HT-29 (cell line): ENCODE results near the gene MYO5B. TPM values are rescaled to one million over a fixed set of nuclear protein-coding genes. Genes with fewer than 3 reads are reported as not detected.
"Not testable (repeated sequence)": the region's sequence is repeated elsewhere in the genome, so short reads cannot be mapped to it uniquely, and the experiment has no call there.

ENCODE experiments used
- DNase-seq: peaks from one replicate; pipeline ENCODE4 v3.0.0-alpha.2; 2015; ENCODE audit warnings: low spot score
- total RNA-seq: library from RNA; depleted of rRNA; stranded (reverse); fragments of >200 nt; shearing (Covaris generic); gene quantifications from 2 replicates; pipeline ENCODE4 v1.2.3, GENCODE V29; 2014

The MYO5B gene
- total RNA-seq, 1 experiment from 2014 or later: 29.3 TPM

- DNase-seq: no peak
These were observed 357.1 kb downstream of the MYO5B start for GRCh38 chr18:49837889-49838288.

- not testable (repeated sequence) for DNase-seq
These were observed 357.6 kb downstream of the MYO5B start for GRCh38 chr18:49837316-49837835.

- no peak for DNase-seq
These were observed 359.5 kb downstream of the MYO5B start for GRCh38 chr18:49835405-49835804.

- DNase-seq: no peak
These were observed 360.7 kb downstream of the MYO5B start for GRCh38 chr18:49834258-49834657.

GRCh38 chr18:49833814-49834213 is 361.1 kb downstream of the MYO5B start:
- no peak for DNase-seq

GRCh38 chr18:49832221-49832647 is 362.7 kb downstream of the MYO5B start:
- no peak for DNase-seq

GRCh38 chr18:49827996-49828395 is 367.0 kb downstream of the MYO5B start:
- no peak for DNase-seq

- DNase-seq: peak; percentile 35
These were observed 374.9 kb downstream of the MYO5B start for GRCh38 chr18:49819823-49820671.

- DNase-seq: no peak
These were observed 375.8 kb downstream of the MYO5B start for GRCh38 chr18:49819071-49819662.

GRCh38 chr18:49817947-49818346 is 377.0 kb downstream of the MYO5B start:
- peak; percentile 86 for DNase-seq

GRCh38 chr18:49815927-49816326 is 379.0 kb downstream of the MYO5B start:
- DNase-seq: no peak

GRCh38 chr18:49814147-49814499 is 380.8 kb downstream of the MYO5B start:
- no peak for DNase-seq

- DNase-seq: peak; percentile 82
These were observed 381.4 kb downstream of the MYO5B start, which contains the start of gene ACAA2 for GRCh38 chr18:49813319-49814146. TSS of gene ACAA2 (minus strand) at chr18:49813533. CDS start at chr18:49813484, 49 bp downstream.

- DNase-seq: peak; percentile 38
These were observed 382.0 kb downstream of the MYO5B start for GRCh38 chr18:49813069-49813318.

- DNase-seq: peak; percentile 40
These were observed 382.5 kb downstream of the MYO5B start for GRCh38 chr18:49812286-49813068.

- DNase-seq: peak; percentile 56
These were observed 383.6 kb downstream of the MYO5B start for GRCh38 chr18:49811151-49811938.

GRCh38 chr18:49808553-49809191 is 386.3 kb downstream of the MYO5B start:
- not testable (repeated sequence) for DNase-seq

- no peak for DNase-seq
These were observed 390.9 kb downstream of the MYO5B start for GRCh38 chr18:49804096-49804495.

GRCh38 chr18:49802623-49803022 is 392.3 kb downstream of the MYO5B start:
- no peak for DNase-seq

GRCh38 chr18:49800491-49800890 is 394.5 kb downstream of the MYO5B start:
- not testable (repeated sequence) for DNase-seq
